DMS53 (cell line): ENCODE results near the gene CMPK1.

Experiments used
- DNase-seq: peaks from one replicate; lab custom pipeline; 2025; lab: John Stamatoyannopoulos, UW

Gene CMPK1

DNA sequence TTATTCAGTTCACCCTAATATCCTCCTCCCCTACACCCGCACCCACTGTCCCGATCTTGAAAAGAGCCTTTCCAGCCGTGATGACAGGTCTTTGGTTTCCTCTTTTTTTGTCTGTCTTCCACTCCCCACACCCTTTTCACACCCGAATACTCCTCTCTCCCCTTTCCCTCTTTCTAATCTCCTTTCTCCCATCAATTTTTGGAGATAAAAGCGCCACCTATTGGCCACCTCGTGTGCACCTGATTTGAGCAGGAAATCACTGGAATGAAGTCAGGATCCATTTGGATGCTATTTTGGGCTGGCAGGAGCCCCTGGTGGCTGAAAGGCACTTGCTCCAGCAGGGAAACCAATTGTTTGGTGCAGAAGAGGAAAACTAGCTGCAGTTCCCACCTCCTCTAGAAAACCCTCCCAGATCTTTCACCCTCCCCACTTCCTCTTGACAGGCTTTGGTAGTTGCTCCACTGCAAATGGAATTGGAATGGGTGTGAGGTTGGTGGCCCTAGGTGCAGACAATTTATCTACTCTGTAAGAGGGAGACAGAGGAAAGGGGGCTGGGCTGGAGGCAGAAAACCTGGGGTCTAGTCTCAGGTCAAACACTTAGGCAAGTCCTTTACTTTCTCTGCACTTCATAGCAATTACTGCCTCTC is 90.9 kb downstream of the CMPK1 start:
- peak; percentile 86 for DNase-seq
